CD4-positive, alpha-beta T cell (primary cell): ENCODE data around the gene GNG3. TPM values are rescaled to one million over a fixed set of nuclear protein-coding genes. Genes with fewer than 3 reads are reported as not detected.
A peak's percentile ranks its signal among the peaks of the same experiment; 100 is the strongest.

ENCODE experiments used
- ATAC-seq: fragments of 200-7000 bp; cut with Tn5 transposase; one replicate; pipeline ENCODE4 v1.10.0; 2022; ENCODE audit warnings: mild to moderate bottlenecking; ENCODE audit not compliant: poor library complexity
- CTCF ChIA-PET: fragments of 350-600 bp; sonication (Branson Sonifier 250); formaldehyde crosslinking; loops from one replicate; lab custom pipeline; 2021; ENCODE audit warnings: antibody characterized with exemption, inconsistent platforms; lab: Charles Lee
- POLR2A ChIA-PET: fragments of 350-600 bp; sonication (Branson Sonifier 250); formaldehyde crosslinking; loops from one replicate; lab custom pipeline; 2021; ENCODE audit warnings: antibody characterized with exemption, inconsistent platforms; lab: Charles Lee
- DNase-seq, 14 experiments: peaks; one replicate each; pipeline ENCODE4 v3.0.0-alpha.2; 2013 to 2020; ENCODE audit warnings: mixed read lengths in 2 of 14
- H3K27ac ChIP-seq, 2 donors: one replicate each; pipeline versions ENCODE4 v1.5.1 to v1.7.0; 2013; ENCODE audit warnings: low read length in 2 of 2, low read depth in 1 of 2, mild to moderate bottlenecking in 1 of 2
- H3K27me3 ChIP-seq, 2 experiments: 1 replicate in 1 of 2; 2 replicates in 1 of 2; pipeline versions ENCODE4 v1.6.1 to v1.7.0; 2013; ENCODE audit warnings: low read length in 2 of 2, control low read depth in 1 of 2, mild to moderate bottlenecking in 1 of 2, moderate library complexity in 1 of 2; ENCODE audit not compliant: insufficient read depth in 2 of 2, control insufficient read depth in 1 of 2
- H3K36me3 ChIP-seq: one replicate; pipeline ENCODE4 v1.6.1; 2013; ENCODE audit warnings: low read length, control low read depth; ENCODE audit not compliant: insufficient read depth
- H3K4me1 ChIP-seq: one replicate; pipeline ENCODE4 v1.6.1; 2013; ENCODE audit warnings: low read length, control low read depth; ENCODE audit not compliant: insufficient read depth
- H3K4me3 ChIP-seq: one replicate; pipeline ENCODE4 v1.5.1; 2013; ENCODE audit warnings: mild to moderate bottlenecking, low read length, moderate library complexity
- H3K9me3 ChIP-seq, 2 experiments: 1 replicate in 1 of 2; 2 replicates in 1 of 2; pipeline versions ENCODE4 v1.6.1 to v1.7.0; 2013; ENCODE audit warnings: low read length in 2 of 2, mild to moderate bottlenecking in 2 of 2, control low read depth in 1 of 2, moderate library complexity in 1 of 2; ENCODE audit not compliant: control insufficient read depth in 1 of 2, insufficient read depth in 1 of 2
- H3K27ac Mint-ChIP-seq: one replicate; pipeline ENCODE4 v1.8.0; 2020; ENCODE audit warnings: mixed read lengths
- H3K27me3 Mint-ChIP-seq: one replicate; pipeline ENCODE4 v1.8.0; 2021; ENCODE audit warnings: mixed read lengths
- H3K36me3 Mint-ChIP-seq: one replicate; pipeline ENCODE4 v1.8.0; 2021; ENCODE audit warnings: low read depth, mixed read lengths
- H3K4me1 Mint-ChIP-seq: one replicate; pipeline ENCODE4 v1.8.0; 2021; ENCODE audit warnings: low read depth, mixed read lengths
- H3K4me3 Mint-ChIP-seq: one replicate; pipeline ENCODE4 v1.8.0; 2020; ENCODE audit warnings: mild to moderate bottlenecking, mixed read lengths
- H3K9me3 Mint-ChIP-seq: one replicate; pipeline ENCODE4 v1.8.0; 2020; ENCODE audit warnings: mixed read lengths
- CTCF ChIP-seq: fragments of 200-600 bp; IDR thresholded peaks from one replicate; pipeline ENCODE4 v1.8.0; 2022; ENCODE audit warnings: antibody characterized with exemption, mild to moderate bottlenecking
- intact Hi-C, 2 experiments: fragments of 100-400 bp; cut with DNase I in 1 of 2; cut with micrococcal nuclease in 1 of 2; formaldehyde crosslinking; loops; one replicate each; pipeline versions ENCODE4 v1.15.1 to v1.9.0; 2023 to 2025; cut with DNase I, micrococcal nuclease
- total RNA-seq, 174 experiments: library from RNA in 2 of 174; stranded (reverse) in 2 of 174; gene quantifications; one replicate each; pipeline ENCODE4 v1.2.3 and lab custom pipeline; 2021 to 2026

Gene GNG3
- total RNA-seq, 2 experiments from 2014 or later: not detected

- ATAC-seq: no peak
- ChIA-PET CTCF (interaction anchor here (0.6 kb wide), 1 partner anchor 38 kb away, joined by 3 read pairs; no protein-coding TSS in a partner anchor), POLR2A (interaction anchor here (1.3 to 9.9 kb wide), 3 partner anchors 16 to 121 kb away, joined by 3 to 165 read pairs (median 6); partner anchors contain the start of genes HNRNPUL2, INTS5, TTC9C and TUT1)
- Mint-ChIP-seq H3K36me3 (peaks cover 75% of the 10 kb centered on the region), H3K4me1 (peaks cover 51% of the 10 kb centered on the region), H3K27ac (peak overlapping the region; percentile 50), H3K9me3 (no peaks in the 10 kb centered on the region), H3K4me3 (peak overlapping the region; percentile 34), H3K27me3 (no peaks in the 10 kb centered on the region)
- Histone ChIP-seq H3K36me3 (peaks cover 64% of the 10 kb centered on the region), H3K27me3 (no peaks in the 10 kb centered on the region), H3K9me3 (no peaks in the 10 kb centered on the region), H3K4me3 (no peak overlapping the region), H3K27ac (no peak overlapping the region), H3K4me1 (peaks cover 47% of the 10 kb centered on the region)
- TF ChIP-seq CTCF: no peak
- intact Hi-C loops: no loop called here
- no peak for DNase-seq
These were observed 4.9 kb downstream of the GNG3 start for GRCh38 chr11:62712276-62712812.

GRCh38 chr11:62712861-62713260, 5.4 kb downstream of the GNG3 start:
- H3K4me1 ChIP-seq: peaks cover 47% of the 10 kb centered on the region
- no peaks in the 10 kb centered on the region for H3K27me3 ChIP-seq
- Mint-ChIP-seq H3K36me3 (peaks cover 80% of the 10 kb centered on the region), H3K4me1 (peaks cover 56% of the 10 kb centered on the region), H3K4me3 (peak overlapping the region; percentile 34), H3K27ac (peak overlapping the region; percentile 50), H3K27me3 (no peaks in the 10 kb centered on the region), H3K9me3 (no peaks in the 10 kb centered on the region)
- intact Hi-C loops: loop anchor here in 1 of 2 experiments (1.0 kb wide), 1 partner anchor 11 kb away; no protein-coding TSS in a partner anchor
- no peak for TF ChIP-seq CTCF
- CTCF ChIA-PET: no interaction called here
- peak overlapping the region in 1 of 2 donors; percentile 50 for H3K27ac ChIP-seq
- POLR2A ChIA-PET: interaction anchor here (1.3 to 9.9 kb wide), 2 partner anchors 15 to 60 kb away, joined by 3 to 165 read pairs; partner anchors contain the start of genes HNRNPUL2, INTS5 and TTC9C
- H3K9me3 ChIP-seq: no peaks in the 10 kb centered on the region
- ATAC-seq (no peak), DNase-seq (peak in 1 of 14 experiments; percentile 22)
- H3K4me3 ChIP-seq: no peak overlapping the region
- peaks cover 69% of the 10 kb centered on the region for H3K36me3 ChIP-seq

- H3K9me3 Mint-ChIP-seq: no peaks in the 10 kb centered on the region
- Histone ChIP-seq H3K27ac (peak overlapping the region in 1 of 2 donors; percentile 50), H3K9me3 (no peaks in the 10 kb centered on the region), H3K4me1 (peaks cover 43% of the 10 kb centered on the region), H3K4me3 (no peak overlapping the region), H3K27me3 (no peaks in the 10 kb centered on the region), H3K36me3 (peaks cover 74% of the 10 kb centered on the region)
- no peaks in the 10 kb centered on the region for H3K27me3 Mint-ChIP-seq
- H3K4me3 Mint-ChIP-seq: no peak overlapping the region
- DNase-seq (no peak), ATAC-seq (no peak)
- peak overlapping the region; percentile 50 for H3K27ac Mint-ChIP-seq
- H3K36me3 Mint-ChIP-seq: peaks cover 85% of the 10 kb centered on the region
- ChIA-PET POLR2A (interaction anchor here (1.3 to 9.9 kb wide), 2 partner anchors 15 to 61 kb away, joined by 3 to 165 read pairs; partner anchors contain the start of genes HNRNPUL2, INTS5 and TTC9C), CTCF (no interaction called here)
- H3K4me1 Mint-ChIP-seq: peaks cover 59% of the 10 kb centered on the region
- no peak for TF ChIP-seq CTCF
- intact Hi-C loops: loop anchor here in 1 of 2 experiments (1.0 kb wide), 1 partner anchor 11 kb away; no protein-coding TSS in a partner anchor
These were observed 5.9 kb downstream of the GNG3 start for GRCh38 chr11:62713343-62713742.
